HEK293 (cell line): Measurements from ENCODE around the gene BCR.

ENCODE experiments used
- CTCF ChIP-seq: fragments of 450-650 bp; formaldehyde crosslinking; IDR thresholded peaks from 2 replicates; pipeline ENCODE4 v1.5.1; 2016; ENCODE audit warnings: missing biosample characterization, missing genetic modification characterization
- GLI4 ChIP-seq: fragments of 450-650 bp; formaldehyde crosslinking; IDR thresholded peaks from 2 replicates; pipeline ENCODE4 v1.5.1; 2016; ENCODE audit warnings: missing biosample characterization, missing genetic modification characterization
- GLIS1 ChIP-seq: fragments of 450-650 bp; formaldehyde crosslinking; IDR thresholded peaks from 2 replicates; pipeline ENCODE4 v1.5.1; 2016; ENCODE audit warnings: missing biosample characterization, missing genetic modification characterization
- ZBTB21 ChIP-seq: fragments of 450-650 bp; formaldehyde crosslinking; IDR thresholded peaks from 2 replicates; pipeline ENCODE4 v1.5.1; 2017; ENCODE audit warnings: missing biosample characterization, missing genetic modification characterization
- ZNF133 ChIP-seq: fragments of 450-650 bp; formaldehyde crosslinking; IDR thresholded peaks from 2 replicates; pipeline ENCODE4 v1.5.1; 2016; ENCODE audit warnings: missing biosample characterization, missing genetic modification characterization
- ZNF184 ChIP-seq: fragments of 450-650 bp; IDR thresholded peaks from 2 replicates; pipeline ENCODE4 v1.5.1; 2018; ENCODE audit warnings: missing biosample characterization, mild to moderate bottlenecking, missing genetic modification characterization
- ZNF23 ChIP-seq: fragments of 450-650 bp; formaldehyde crosslinking; IDR thresholded peaks from 2 replicates; pipeline ENCODE4 v1.5.1; 2016; ENCODE audit warnings: missing biosample characterization, missing genetic modification characterization, borderline replicate concordance
- ZNF292 ChIP-seq: fragments of 450-650 bp; formaldehyde crosslinking; IDR thresholded peaks from 2 replicates; pipeline ENCODE4 v1.5.1; 2016; ENCODE audit warnings: low read depth, missing biosample characterization, missing genetic modification characterization, borderline replicate concordance
- TF ChIP-seq, protein P1 (sequence below): fragments of 450-650 bp; formaldehyde crosslinking; IDR thresholded peaks from 2 replicates; pipeline ENCODE4 v1.5.1; 2016; ENCODE audit warnings: missing biosample characterization, missing genetic modification characterization
- TF ChIP-seq, protein P2 (sequence below): fragments of 450-650 bp; formaldehyde crosslinking; IDR thresholded peaks from 2 replicates; pipeline ENCODE4 v1.5.1; 2016; ENCODE audit warnings: missing biosample characterization, missing genetic modification characterization, low read depth

DNA sequence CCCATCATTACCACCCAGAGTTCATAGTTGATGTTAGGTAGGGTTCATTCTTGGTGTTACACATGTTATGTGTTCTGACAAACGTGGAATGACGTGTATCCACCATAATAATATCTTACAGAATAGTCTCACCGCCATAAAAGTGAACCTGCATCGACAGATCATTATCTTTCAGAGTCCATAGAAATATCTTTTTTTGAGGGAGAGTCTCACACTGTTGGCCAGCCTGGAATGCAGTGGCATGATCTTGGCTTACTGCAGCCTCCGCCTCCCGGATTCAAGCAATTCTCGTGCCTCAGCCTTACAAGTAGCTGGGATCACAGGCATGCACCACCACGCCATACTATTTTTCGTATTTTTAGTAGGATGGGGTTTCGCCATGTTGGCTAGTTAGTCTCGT lies 113.9 kb downstream of the BCR start:
- TF ChIP-seq ZNF292 (tag by site-specific recombination) (no peak), ZBTB21 (no peak), ZNF133 (tag by site-specific recombination) (no peak), GLIS1 (tag by site-specific recombination) (no peak), ZNF23 (tag by site-specific recombination) (no peak), CTCF (tag by site-specific recombination) (no peak), ZNF184 (tag by site-specific recombination) (no peak), GLI4 (tag by site-specific recombination) (no peak)
- TF ChIP-seq, protein P1, sequence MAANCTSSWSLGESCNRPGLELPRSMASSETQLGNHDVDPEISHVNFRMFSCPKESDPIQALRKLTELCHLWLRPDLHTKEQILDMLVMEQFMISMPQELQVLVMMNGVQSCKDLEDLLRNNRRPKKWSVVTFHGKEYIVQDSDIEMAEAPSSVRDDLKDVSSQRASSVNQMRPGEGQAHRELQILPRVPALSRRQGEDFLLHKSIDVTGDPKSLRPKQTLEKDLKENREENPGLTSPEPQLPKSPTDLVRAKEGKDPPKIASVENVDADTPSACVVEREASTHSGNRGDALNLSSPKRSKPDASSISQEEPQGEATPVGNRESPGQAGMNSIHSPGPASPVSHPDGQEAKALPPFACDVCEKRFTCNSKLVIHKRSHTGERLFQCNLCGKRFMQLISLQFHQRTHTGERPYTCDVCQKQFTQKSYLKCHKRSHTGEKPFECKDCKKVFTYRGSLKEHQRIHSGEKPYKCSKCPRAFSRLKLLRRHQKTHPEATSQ (tag by site-specific recombination): no peak
- TF ChIP-seq, protein P2, sequence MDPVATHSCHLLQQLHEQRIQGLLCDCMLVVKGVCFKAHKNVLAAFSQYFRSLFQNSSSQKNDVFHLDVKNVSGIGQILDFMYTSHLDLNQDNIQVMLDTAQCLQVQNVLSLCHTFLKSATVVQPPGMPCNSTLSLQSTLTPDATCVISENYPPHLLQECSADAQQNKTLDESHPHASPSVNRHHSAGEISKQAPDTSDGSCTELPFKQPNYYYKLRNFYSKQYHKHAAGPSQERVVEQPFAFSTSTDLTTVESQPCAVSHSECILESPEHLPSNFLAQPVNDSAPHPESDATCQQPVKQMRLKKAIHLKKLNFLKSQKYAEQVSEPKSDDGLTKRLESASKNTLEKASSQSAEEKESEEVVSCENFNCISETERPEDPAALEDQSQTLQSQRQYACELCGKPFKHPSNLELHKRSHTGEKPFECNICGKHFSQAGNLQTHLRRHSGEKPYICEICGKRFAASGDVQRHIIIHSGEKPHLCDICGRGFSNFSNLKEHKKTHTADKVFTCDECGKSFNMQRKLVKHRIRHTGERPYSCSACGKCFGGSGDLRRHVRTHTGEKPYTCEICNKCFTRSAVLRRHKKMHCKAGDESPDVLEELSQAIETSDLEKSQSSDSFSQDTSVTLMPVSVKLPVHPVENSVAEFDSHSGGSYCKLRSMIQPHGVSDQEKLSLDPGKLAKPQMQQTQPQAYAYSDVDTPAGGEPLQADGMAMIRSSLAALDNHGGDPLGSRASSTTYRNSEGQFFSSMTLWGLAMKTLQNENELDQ (tag by site-specific recombination): no peak
